HepG2 (cell line): ENCODE measurements around the gene TAS2R19. TPM values are rescaled to one million over a fixed set of nuclear protein-coding genes. Genes with fewer than 3 reads are reported as not detected.
A peak's percentile ranks its signal among the peaks of the same experiment; 100 is the strongest.

ENCODE experiments used
- ATF7-NPFF ChIP-seq: sonication (generic); formaldehyde crosslinking; IDR thresholded peaks from 2 replicates; pipeline ENCODE4 v1.8.1; 2023; ENCODE audit warnings: mild to moderate bottlenecking, low read depth, missing genetic modification reagents, moderate library complexity
- ATM ChIP-seq: fragments of 450-650 bp; IDR thresholded peaks from 2 replicates; pipeline ENCODE4 v1.7.1; 2017; ENCODE audit warnings: mild to moderate bottlenecking, borderline replicate concordance
- EZH2 ChIP-seq: conservative IDR thresholded peaks from 2 replicates; pipeline ENCODE4 v1.6.1; 2012; ENCODE audit warnings: mild to moderate bottlenecking, low read depth, low read length, moderate library complexity
- FOXO4 ChIP-seq: sonication (generic); formaldehyde crosslinking; conservative IDR thresholded peaks from 2 replicates; pipeline ENCODE4 v1.8.1; 2023; ENCODE audit warnings: missing genetic modification reagents
- GTF3A ChIP-seq: sonication (generic); formaldehyde crosslinking; conservative IDR thresholded peaks from 2 replicates; pipeline ENCODE4 v1.4.0; 2020; ENCODE audit warnings: mild to moderate bottlenecking, missing genetic modification reagents
- HOMEZ ChIP-seq: IDR thresholded peaks from 2 replicates; pipeline ENCODE4 v1.6.1; 2016; ENCODE audit warnings: low read depth
- MAFK ChIP-seq, 2 experiments: IDR thresholded peaks in 1 of 2; conservative IDR thresholded peaks in 1 of 2; 2 replicates each; pipeline ENCODE4 v1.6.1; 2011; ENCODE audit warnings: improper control_type of control experiment in 2 of 2, low read length in 2 of 2
- MIER3 ChIP-seq: IDR thresholded peaks from 2 replicates; pipeline ENCODE4 v1.6.1; 2016; ENCODE audit warnings: missing compliant biosample characterization, borderline replicate concordance
- NR3C1 ChIP-seq: sonication (generic); formaldehyde crosslinking; IDR thresholded peaks from 2 replicates; pipeline ENCODE4 v1.4.0; 2020; ENCODE audit warnings: missing genetic modification reagents
- SSRP1 ChIP-seq: IDR thresholded peaks from 2 replicates; pipeline ENCODE4 v1.6.1; 2016; ENCODE audit warnings: control low read depth
- TBX3 ChIP-seq: fragments of 450-650 bp; IDR thresholded peaks from 2 replicates; pipeline ENCODE4 v1.6.1; 2017; ENCODE audit warnings: antibody characterized with exemption, mild to moderate bottlenecking, inconsistent platforms, borderline replicate concordance
- TRIM24 ChIP-seq: sonication (generic); formaldehyde crosslinking; IDR thresholded peaks from 2 replicates; pipeline ENCODE4 v1.8.0; 2022; ENCODE audit warnings: mild to moderate bottlenecking, missing genetic modification reagents
- ZBTB37 ChIP-seq: sonication (generic); formaldehyde crosslinking; IDR thresholded peaks from 2 replicates; pipeline ENCODE4 v1.4.0; 2020; ENCODE audit warnings: mild to moderate bottlenecking, missing genetic modification reagents
- ZBTB7B ChIP-seq: sonication (generic); formaldehyde crosslinking; IDR thresholded peaks from 2 replicates; pipeline ENCODE4 v1.4.0; 2020; ENCODE audit warnings: missing genetic modification reagents
- ZFP41 ChIP-seq: sonication (generic); formaldehyde crosslinking; IDR thresholded peaks from 2 replicates; pipeline ENCODE4 v1.4.0; 2020; ENCODE audit warnings: mild to moderate bottlenecking, missing genetic modification reagents, borderline replicate concordance
- ZNF264 ChIP-seq: sonication (generic); formaldehyde crosslinking; IDR thresholded peaks from 2 replicates; pipeline ENCODE4 v1.4.0; 2020; ENCODE audit warnings: missing genetic modification reagents
- ZNF281 ChIP-seq: sonication (generic); formaldehyde crosslinking; IDR thresholded peaks from 2 replicates; pipeline ENCODE4 v1.4.0; 2020; ENCODE audit warnings: missing genetic modification reagents, borderline replicate concordance
- ZNF503 ChIP-seq: sonication (generic); formaldehyde crosslinking; IDR thresholded peaks from 2 replicates; pipeline ENCODE4 v1.4.0; 2020; ENCODE audit warnings: missing genetic modification reagents
- ZNF619 ChIP-seq: sonication (generic); formaldehyde crosslinking; IDR thresholded peaks from 2 replicates; pipeline ENCODE4 v1.4.0; 2020; ENCODE audit warnings: mild to moderate bottlenecking, missing genetic modification reagents
- ZNF773 ChIP-seq: sonication (generic); formaldehyde crosslinking; IDR thresholded peaks from 2 replicates; pipeline ENCODE4 v1.4.0; 2020; ENCODE audit warnings: missing genetic modification reagents, borderline replicate concordance
- polyA plus RNA-seq, 8 experiments: library from polyadenylated mRNA; depleted of rRNA in 3 of 8; stranded (reverse) in 7 of 8; unstranded in 1 of 8; fragments of >200 nt; fragmentation: Illumina TruSeq in 4 of 8; extraction: Trizol in 4 of 8; gene quantifications; 2 replicates each; pipeline versions ENCODE4 v1.2.1 to v1.2.3, GENCODE V29; 2011 to 2016; ENCODE audit warnings: low read depth in 4 of 8, missing spikeins in 1 of 8, mixed read lengths in 1 of 8; ENCODE audit not compliant: insufficient read depth in 1 of 8
- total RNA-seq, 5 experiments: library from RNA; depleted of rRNA; stranded (reverse); fragments of >200 nt; fragmentation: Illumina TruSeq; extraction: Trizol; gene quantifications; 2 replicates each; pipeline ENCODE4 v1.2.3, GENCODE V29; 2016; ENCODE audit warnings: low read depth in 1 of 5

The TAS2R19 gene
- total and polyA plus RNA-seq, 2 of the 13 experiments (the other 11 are each of a cell fraction or from before 2014, with no cell fraction given): 0.62 to 5.3 TPM

GRCh38 chr12:11015775-11016430 is 6.5 kb downstream of the TAS2R19 start (continued):
- no peak for TF ChIP-seq TBX3
- TF ChIP-seq TRIM24: no peak
- TF ChIP-seq ZNF281 (CRISPR knock-in tag): peak; percentile 35; the same call in 1 of the 2 replicates
- no peak for TF ChIP-seq ZFP41 (CRISPR knock-in tag)
- peak; percentile 98 for TF ChIP-seq HOMEZ (CRISPR knock-in tag)
- no peak for TF ChIP-seq GTF3A (CRISPR knock-in tag)
- peak; percentile 54; the same call in 1 of the 2 replicates for TF ChIP-seq ZNF264
- no peak for TF ChIP-seq EZH2
- no peak for TF ChIP-seq NR3C1 (CRISPR knock-in tag)
- TF ChIP-seq MIER3 (CRISPR knock-in tag): no peak
- no peak for TF ChIP-seq SSRP1 (CRISPR knock-in tag)
- peak; percentile 81; the same call in 1 of the 2 replicates for TF ChIP-seq ZNF503
- TF ChIP-seq ZNF773 (CRISPR knock-in tag): no peak
- TF ChIP-seq ATM: no peak
- TF ChIP-seq MAFK (conservative IDR thresholded peaks at IDR 0.05 in 1 of 2, IDR thresholded peaks at IDR 0.05 in 1 of 2; ENCODE audit: low read length in 2 of 2): no peak
- no peak for TF ChIP-seq ATF7-NPFF (CRISPR knock-in tag)
- peak; percentile 40; the same call in 1 of the 2 replicates for TF ChIP-seq ZBTB7B (CRISPR knock-in tag)
- no peak for TF ChIP-seq ZBTB37 (CRISPR knock-in tag)
- TF ChIP-seq FOXO4 (CRISPR knock-in tag): no peak
- no peak for TF ChIP-seq ZNF619
